GM12878 (cell line): ENCODE measurements around the gene SLC45A1. TPM values are rescaled to one million over a fixed set of nuclear protein-coding genes. Genes with fewer than 3 reads are reported as not detected.

Experiments
- ATAC-seq: fragments of 200-7000 bp; cut with Tn5 transposase; 3 replicates; pipeline ENCODE4 v1.9.1; 2020; ENCODE audit warnings: mild to moderate bottlenecking, moderate library complexity
- BruUV-seq: library from RNA; stranded (reverse); fragments of 400-500 nt; replicated peaks from 2 replicates; lab custom pipeline; 2021; lab: Mats Ljungman, UMichigan
- CTCF ChIA-PET: fragments of 300-600 bp; sonication (Branson Sonifier 250); formaldehyde crosslinking; extraction: SDS; loops from one replicate; lab custom pipeline; 2021; ENCODE audit warnings: inconsistent platforms; lab: Yijun Ruan, JAX
- POLR2A ChIA-PET: fragments of 350-600 bp; formaldehyde crosslinking; extraction: SDS; loops from one replicate; lab custom pipeline; 2021; ENCODE audit warnings: inconsistent platforms; lab: Charles Lee
- RAD21 ChIA-PET: fragments of 300-600 bp; sonication (Branson Sonifier 250); formaldehyde crosslinking; loops from one replicate; lab custom pipeline; 2023; ENCODE audit warnings: antibody characterized with exemption; ENCODE audit not compliant: unreplicated experiment; lab: Charles Lee
- SMC1A ChIA-PET: fragments of 300-600 bp; sonication (Branson Sonifier 250); formaldehyde crosslinking; loops from one replicate; lab custom pipeline; 2023; ENCODE audit not compliant: unreplicated experiment, uncharacterized antibody; lab: Charles Lee
- DNase-seq: peaks from one replicate; pipeline ENCODE4 v3.0.0-alpha.2; 2011; ENCODE audit warnings: low read depth, low spot score
- FAIRE-seq: peaks from 3 replicates; lab custom pipeline; 2011; peaks lifted over from hg19 to GRCh38; lab: Jason Lieb, UNC
- H2AFZ ChIP-seq: 2 replicates; pipeline ENCODE4 v1.6.0; 2011; ENCODE audit warnings: low read depth, low read length, control low read depth; ENCODE audit not compliant: control insufficient read depth
- H3K27ac ChIP-seq: 2 replicates; pipeline ENCODE4 v1.5.1; 2011; ENCODE audit warnings: control low read depth; ENCODE audit not compliant: control insufficient read depth, insufficient read depth
- H3K27me3 ChIP-seq, 2 experiments: replicated peaks in 1 of 2; 2 replicates each; pipeline versions ENCODE4 v1.6.0 to v1.6.1; 2011; ENCODE audit warnings: low read length in 1 of 2; ENCODE audit not compliant: control insufficient read depth in 2 of 2, insufficient read depth in 2 of 2
- H3K36me3 ChIP-seq, 2 experiments: 2 replicates each; pipeline ENCODE4 v1.5.1; 2011; ENCODE audit warnings: low read length in 1 of 2; ENCODE audit not compliant: control insufficient read depth in 2 of 2, insufficient read depth in 2 of 2
- H3K4me1 ChIP-seq: 2 replicates; pipeline ENCODE4 v1.6.1; 2011; ENCODE audit warnings: mild to moderate bottlenecking, low read length, moderate library complexity, mixed read lengths; ENCODE audit not compliant: control insufficient read depth, insufficient read depth
- H3K4me2 ChIP-seq: 2 replicates; pipeline ENCODE4 v1.6.0; 2011; ENCODE audit warnings: control low read depth; ENCODE audit not compliant: control insufficient read depth, insufficient read depth
- H3K4me3 ChIP-seq: fragments of 200-600 bp; sonication (generic); 2 replicates; pipeline ENCODE4 v1.5.1; 2016
- H3K79me2 ChIP-seq: 2 replicates; pipeline ENCODE4 v1.6.0; 2011; ENCODE audit warnings: low read length; ENCODE audit not compliant: control insufficient read depth, insufficient read depth
- H3K9ac ChIP-seq: 2 replicates; pipeline ENCODE4 v1.8.0; 2011; ENCODE audit warnings: low read length, control low read depth, mixed read lengths; ENCODE audit not compliant: control insufficient read depth, insufficient read depth
- H3K9me3 ChIP-seq: replicated peaks from 3 replicates; pipeline ENCODE4 v1.5.1; 2011; ENCODE audit warnings: mild to moderate bottlenecking, low read length; ENCODE audit not compliant: control insufficient read depth, insufficient read depth
- H4K20me1 ChIP-seq: 2 replicates; pipeline ENCODE4 v1.6.0; 2011; ENCODE audit not compliant: control insufficient read depth, insufficient read depth
- ASH2L ChIP-seq: fragments of 300-600, 200-600 bp; sonication (generic); IDR thresholded peaks from 2 replicates; pipeline ENCODE4 v1.6.1; 2017; ENCODE audit warnings: low read depth, mild to moderate bottlenecking, borderline replicate concordance
- CHD4 ChIP-seq: fragments of 200-600 bp; sonication (generic); IDR thresholded peaks from 2 replicates; pipeline ENCODE4 v1.6.1; 2016; ENCODE audit warnings: mild to moderate bottlenecking
- EZH2 ChIP-seq: IDR thresholded peaks from 2 replicates; pipeline ENCODE4 v1.6.1; 2012; ENCODE audit warnings: low read depth, mild to moderate bottlenecking, control low read depth, inconsistent platforms, low read length, borderline replicate concordance; ENCODE audit not compliant: control insufficient read depth
- HDAC6 ChIP-seq: fragments of 200-600 bp; sonication (generic); IDR thresholded peaks from one replicate; pipeline ENCODE4 v1.8.0; 2017; ENCODE audit warnings: antibody characterized with exemption; ENCODE audit not compliant: unreplicated experiment
- HDGF ChIP-seq: fragments of 450-650 bp; IDR thresholded peaks from 2 replicates; pipeline ENCODE4 v1.6.1; 2016; ENCODE audit warnings: antibody characterized with exemption
- MYC ChIP-seq: IDR thresholded peaks from 2 replicates; pipeline ENCODE4 v1.6.1; 2011; ENCODE audit warnings: mild to moderate bottlenecking, low read length, moderate library complexity, inconsistent platforms; ENCODE audit not compliant: insufficient read depth, insufficient replicate concordance, insufficient read length, severe bottlenecking
- NFYB ChIP-seq: IDR thresholded peaks from 2 replicates; pipeline ENCODE4 v1.6.1; 2011; ENCODE audit warnings: low read depth, mild to moderate bottlenecking, low read length, improper control_type of control experiment, moderate library complexity; ENCODE audit not compliant: insufficient read depth
- NRF1 ChIP-seq: conservative IDR thresholded peaks from 2 replicates; pipeline ENCODE4 v1.6.1; 2011; ENCODE audit warnings: mild to moderate bottlenecking, low read depth, low read length, improper control_type of control experiment
- RAD21 ChIP-seq: IDR thresholded peaks from 2 replicates; pipeline ENCODE4 v1.6.1; 2011; ENCODE audit warnings: mild to moderate bottlenecking, low read depth, low read length, moderate library complexity; ENCODE audit not compliant: insufficient read depth
- RCOR1 ChIP-seq: conservative IDR thresholded peaks from 2 replicates; pipeline ENCODE4 v1.6.1; 2012; ENCODE audit warnings: low read depth, low read length, improper control_type of control experiment
- SIX5 ChIP-seq: IDR thresholded peaks from 2 replicates; pipeline ENCODE4 v1.6.1; 2011; ENCODE audit warnings: mild to moderate bottlenecking, low read depth, low read length, moderate library complexity; ENCODE audit not compliant: severe bottlenecking
- SKIL ChIP-seq: fragments of 450-650 bp; IDR thresholded peaks from 2 replicates; pipeline ENCODE4 v1.6.1; 2017; ENCODE audit warnings: mild to moderate bottlenecking, low read depth, inconsistent platforms; ENCODE audit not compliant: poor library complexity, severe bottlenecking
- SREBF1 ChIP-seq: IDR thresholded peaks from 2 replicates; pipeline ENCODE4 v1.6.1; 2012; ENCODE audit warnings: mild to moderate bottlenecking, low read length
- WRNIP1 ChIP-seq: IDR thresholded peaks from 2 replicates; pipeline ENCODE4 v1.6.1; 2011; ENCODE audit warnings: low read depth, low read length, improper control_type of control experiment, borderline replicate concordance
- ZBED1 ChIP-seq: IDR thresholded peaks from 2 replicates; pipeline ENCODE4 v1.6.1; 2016; ENCODE audit warnings: borderline replicate concordance
- ZNF24 ChIP-seq: fragments of 450-650 bp; IDR thresholded peaks from 2 replicates; pipeline ENCODE4 v1.6.1; 2017; ENCODE audit warnings: antibody characterized with exemption, mild to moderate bottlenecking
- ZNF622 ChIP-seq: fragments of 450-650 bp; IDR thresholded peaks from 2 replicates; pipeline ENCODE4 v1.6.1; 2017; ENCODE audit warnings: mild to moderate bottlenecking, inconsistent platforms
- WGBS: methylation state at CpG from one replicate; pipeline ENCODE4 v1.1.6; 2016; ENCODE audit warnings: low lambda C conversion rate; ENCODE audit not compliant: insufficient replicate concordance, insufficient coverage; ENCODE audit errors: missing lambda C conversion rate; 5-methylcytosine and 5-hydroxymethylcytosine counted together
- in situ Hi-C: fragments of 300-500 bp; cut with MboI; formaldehyde crosslinking; loops from 9 replicates; pipeline ENCODE4 v1.14.3; 2018; ENCODE audit warnings: mixed read lengths
- intact Hi-C: fragments of 100-400 bp; cut with micrococcal nuclease; formaldehyde crosslinking; loops from one replicate; pipeline ENCODE4 v1.14.2; 2022; ENCODE audit not compliant: unreplicated experiment
- polyA plus RNA-seq, 11 experiments: library from polyadenylated mRNA; depleted of rRNA in 4 of 11; unstranded in 6 of 11; stranded (reverse) in 5 of 11; fragments of >200 nt; fragmentation: Nextera tagmentation in 4 of 11; fragmentation: Illumina TruSeq in 1 of 11; extraction: Ambion mirVana in 4 of 11; extraction: Trizol in 1 of 11; gene quantifications; 1 replicate in 1 of 11; 2 replicates in 10 of 11; pipeline versions ENCODE4 v1.2.1 to v1.2.3, GENCODE V29; 2011 to 2016; ENCODE audit warnings: inconsistent platforms in 2 of 11, missing spikeins in 2 of 11, low read depth in 1 of 11
- total RNA-seq, 4 experiments: library from RNA; depleted of rRNA in 3 of 4; stranded (reverse); fragments of >200 nt in 3 of 4; fragmentation: Illumina TruSeq in 1 of 4; extraction: Trizol in 1 of 4; gene quantifications; 2 replicates each; pipeline versions ENCODE4 v1.2.1 to v1.2.3, GENCODE V29; 2013 to 2021
- TF ChIP-seq, protein P1 (sequence below): IDR thresholded peaks from 2 replicates; pipeline ENCODE4 v1.6.1; 2012; ENCODE audit warnings: mild to moderate bottlenecking, low read depth, low read length

SLC45A1 gene
- total and polyA plus RNA-seq, 10 of the 15 experiments (the other 5 are each of a cell fraction or from before 2014, with no cell fraction given), result 0.07 to 0.23 (median 0.13) TPM; not detected in 6

GRCh38 chr1:8378178-8378577, 60.3 kb downstream of the SLC45A1 start (continued):
- TF ChIP-seq, protein P1, sequence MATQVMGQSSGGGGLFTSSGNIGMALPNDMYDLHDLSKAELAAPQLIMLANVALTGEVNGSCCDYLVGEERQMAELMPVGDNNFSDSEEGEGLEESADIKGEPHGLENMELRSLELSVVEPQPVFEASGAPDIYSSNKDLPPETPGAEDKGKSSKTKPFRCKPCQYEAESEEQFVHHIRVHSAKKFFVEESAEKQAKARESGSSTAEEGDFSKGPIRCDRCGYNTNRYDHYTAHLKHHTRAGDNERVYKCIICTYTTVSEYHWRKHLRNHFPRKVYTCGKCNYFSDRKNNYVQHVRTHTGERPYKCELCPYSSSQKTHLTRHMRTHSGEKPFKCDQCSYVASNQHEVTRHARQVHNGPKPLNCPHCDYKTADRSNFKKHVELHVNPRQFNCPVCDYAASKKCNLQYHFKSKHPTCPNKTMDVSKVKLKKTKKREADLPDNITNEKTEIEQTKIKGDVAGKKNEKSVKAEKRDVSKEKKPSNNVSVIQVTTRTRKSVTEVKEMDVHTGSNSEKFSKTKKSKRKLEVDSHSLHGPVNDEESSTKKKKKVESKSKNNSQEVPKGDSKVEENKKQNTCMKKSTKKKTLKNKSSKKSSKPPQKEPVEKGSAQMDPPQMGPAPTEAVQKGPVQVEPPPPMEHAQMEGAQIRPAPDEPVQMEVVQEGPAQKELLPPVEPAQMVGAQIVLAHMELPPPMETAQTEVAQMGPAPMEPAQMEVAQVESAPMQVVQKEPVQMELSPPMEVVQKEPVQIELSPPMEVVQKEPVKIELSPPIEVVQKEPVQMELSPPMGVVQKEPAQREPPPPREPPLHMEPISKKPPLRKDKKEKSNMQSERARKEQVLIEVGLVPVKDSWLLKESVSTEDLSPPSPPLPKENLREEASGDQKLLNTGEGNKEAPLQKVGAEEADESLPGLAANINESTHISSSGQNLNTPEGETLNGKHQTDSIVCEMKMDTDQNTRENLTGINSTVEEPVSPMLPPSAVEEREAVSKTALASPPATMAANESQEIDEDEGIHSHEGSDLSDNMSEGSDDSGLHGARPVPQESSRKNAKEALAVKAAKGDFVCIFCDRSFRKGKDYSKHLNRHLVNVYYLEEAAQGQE, result no peak
- no peak for TF ChIP-seq ASH2L
- TF ChIP-seq ZNF622, result no peak
- no peak for TF ChIP-seq CHD4
- TF ChIP-seq RCOR1, result no peak
- no peak for TF ChIP-seq NFYB
- TF ChIP-seq ZBED1, result no peak

GRCh38 chr1:8378981-8379470, 61.1 kb downstream of the SLC45A1 start:
- no peak overlapping the region for H3K4me2 ChIP-seq
- ATAC-seq (no peak), DNase-seq (no peak), FAIRE-seq (no peak)
- intact Hi-C loops, result no loop called here
- ChIA-PET POLR2A (no interaction called here), SMC1A (interaction anchor here (0.7 kb wide), 1 partner anchor 25 kb away, joined by 3 read pairs; no protein-coding TSS in a partner anchor), CTCF (no interaction called here), RAD21 (no interaction called here)
- H3K79me2 ChIP-seq, result peaks cover 1% of the 10 kb centered on the region
- no peaks in the 10 kb centered on the region for H3K27me3 ChIP-seq
- H3K9me3 ChIP-seq, result no peaks in the 10 kb centered on the region
- H3K9ac ChIP-seq, result no peak overlapping the region
- no peak overlapping the region for H3K27ac ChIP-seq
- WGBS, result 99% methylated on average over 10 of the region's 10 CpGs
- no peak overlapping the region for H2AFZ ChIP-seq
- H3K36me3 ChIP-seq, result peaks cover 11% of the 10 kb centered on the region in 2 experiments
- peaks cover 2% of the 10 kb centered on the region; the same call in 1 of the 2 replicates for H4K20me1 ChIP-seq
- no peak overlapping the region for H3K4me3 ChIP-seq
- no peaks in the 10 kb centered on the region for H3K4me1 ChIP-seq
- BruUV-seq, result no TSS peak
- in situ Hi-C loops, result no loop called here
- TF ChIP-seq MYC, result no peak
- TF ChIP-seq ZNF24, result no peak
- no peak for TF ChIP-seq NRF1
- TF ChIP-seq EZH2, result no peak
- TF ChIP-seq SIX5, result no peak
- no peak for TF ChIP-seq SREBF1
- no peak for TF ChIP-seq SKIL
- no peak for TF ChIP-seq HDAC6
- TF ChIP-seq RAD21, result no peak
- no peak for TF ChIP-seq WRNIP1
- TF ChIP-seq HDGF, result no peak
